Activated CD4-positive, alpha-beta T cell treated with anti-CD3 and anti-CD28 coated beads, Interleukin-2, Interleukin-4, amounts not matched to agents 100 ng/mL and 50 ng/mL, durations not matched to agents 16 hours and 8 hours (primary cell): ENCODE measurements around the gene EN2.
A peak's percentile ranks its signal among the peaks of the same experiment; 100 is the strongest.

Experiments used
- DNase-seq: peaks from one replicate; pipeline ENCODE4 v3.0.0-alpha.2; 2020; ENCODE audit warnings: low spot score

The EN2 gene

GRCh38 chr7:155458111-155458877, at the start of gene EN2:
Gene EN2 (plus strand): TSS chr7:155458129. CDS start chr7:155458378, 249 bp downstream.
- DNase-seq: no peak

GRCh38 chr7:155408651-155409586, 49.0 kb upstream of the EN2 start:
- no peak for DNase-seq

DNA sequence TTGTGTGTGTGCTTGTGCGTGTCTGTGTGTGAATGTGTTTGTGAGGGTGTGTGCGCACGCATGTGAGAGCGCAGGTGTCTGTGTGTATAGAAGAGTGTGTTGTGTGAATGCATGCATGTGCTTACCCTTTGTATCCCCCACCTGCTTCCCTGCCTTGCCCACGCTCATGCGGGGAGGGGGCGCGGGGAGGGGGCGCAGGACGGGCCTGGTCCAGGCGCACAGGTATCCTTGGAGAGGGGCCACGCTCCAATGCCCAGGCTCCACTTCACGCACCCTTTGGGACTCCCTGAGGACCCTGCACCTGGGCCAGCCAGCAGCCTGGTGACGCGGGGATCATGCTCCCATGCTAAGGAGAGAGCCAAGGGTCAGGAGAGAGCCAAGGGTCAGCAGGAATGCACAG, 47.9 kb upstream of the EN2 start:
- no peak for DNase-seq

- DNase-seq: no peak
Measured at GRCh38 chr7:155410431-155410830, 47.5 kb upstream of the EN2 start.

- no peak for DNase-seq
Measured at GRCh38 chr7:155411718-155412415, 46.1 kb upstream of the EN2 start.

- DNase-seq: peak; percentile 48
Measured at GRCh38 chr7:155412416-155413253, 45.3 kb upstream of the EN2 start.

DNA sequence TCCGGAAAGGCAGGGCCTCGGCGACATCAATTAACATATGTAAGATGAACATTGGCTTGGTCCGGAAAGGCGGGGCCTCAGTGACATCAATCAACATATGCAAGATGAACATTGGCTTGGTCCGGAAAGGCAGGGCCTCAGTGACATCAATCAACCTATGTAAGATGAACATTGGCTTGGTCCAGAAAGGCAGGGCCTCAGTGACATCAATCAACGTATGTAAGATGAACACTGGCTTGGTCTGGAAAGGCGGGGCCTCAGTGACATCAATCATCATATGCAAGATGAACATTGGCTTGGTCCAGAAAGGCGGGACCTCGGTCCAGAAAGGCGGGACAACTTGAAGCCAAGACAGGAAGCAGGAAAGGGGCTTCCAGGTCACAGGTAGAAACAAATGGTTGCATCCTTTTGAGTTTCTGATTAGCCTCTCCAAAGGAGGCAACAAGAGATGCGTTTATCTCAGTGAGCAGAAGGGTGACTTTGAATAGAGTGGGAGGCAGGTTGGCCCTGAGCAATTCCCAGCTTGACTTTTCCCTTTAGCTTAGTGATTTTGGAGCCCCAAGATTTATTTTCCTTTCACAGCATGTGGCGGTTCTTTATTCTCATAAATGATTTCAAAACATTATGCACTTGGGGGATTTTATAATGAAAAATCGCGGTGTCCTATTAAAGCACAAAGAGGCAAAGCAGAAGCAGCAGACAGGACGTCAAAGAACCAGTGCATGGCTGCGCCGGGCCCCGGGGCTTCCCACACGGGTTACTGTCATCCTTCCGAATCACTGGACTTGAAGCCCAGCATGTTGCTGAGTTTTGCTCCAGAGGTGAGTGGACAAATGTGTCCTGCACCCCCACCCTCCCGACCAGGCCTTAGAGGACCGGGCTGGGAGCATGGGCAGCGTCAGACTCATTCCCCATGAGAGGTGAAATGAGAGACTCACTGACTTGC, 43.1 kb upstream of the EN2 start:
- no peak for DNase-seq

DNA sequence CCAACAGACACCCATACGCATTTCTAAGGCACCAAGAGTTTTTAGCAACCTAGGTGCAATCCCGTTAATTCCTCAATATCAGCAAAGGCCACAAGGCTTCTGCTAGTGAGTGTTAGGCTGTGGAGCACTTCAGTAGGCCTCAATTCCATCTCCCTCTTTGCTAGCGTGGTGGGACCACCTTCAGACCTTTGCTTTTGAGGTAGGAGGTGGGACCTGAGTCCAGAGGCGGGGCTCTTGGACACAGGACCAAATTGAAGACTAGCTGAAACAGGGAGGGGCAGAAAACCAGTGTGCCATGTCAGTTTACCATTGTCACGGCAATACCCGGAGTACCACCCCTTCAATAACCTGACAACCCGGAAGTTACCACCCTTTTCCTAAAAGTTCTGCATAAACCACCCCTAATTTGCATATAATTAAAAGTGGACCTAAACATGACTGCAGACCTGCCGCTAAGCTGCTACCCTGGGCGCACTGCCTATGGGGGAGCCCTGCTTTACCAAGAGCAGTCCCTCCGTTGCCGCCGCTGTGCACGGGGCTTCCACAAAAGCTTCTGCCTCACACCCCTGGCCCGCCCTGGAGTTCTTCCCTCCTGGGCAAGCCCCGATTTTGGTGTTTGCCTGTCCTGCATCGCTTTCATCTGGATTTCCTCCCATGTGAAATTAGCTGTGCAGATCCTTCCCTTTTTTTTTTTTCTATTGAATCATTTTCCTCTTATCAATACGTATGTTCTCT, 41.1 kb upstream of the EN2 start:
- no peak for DNase-seq

DNA sequence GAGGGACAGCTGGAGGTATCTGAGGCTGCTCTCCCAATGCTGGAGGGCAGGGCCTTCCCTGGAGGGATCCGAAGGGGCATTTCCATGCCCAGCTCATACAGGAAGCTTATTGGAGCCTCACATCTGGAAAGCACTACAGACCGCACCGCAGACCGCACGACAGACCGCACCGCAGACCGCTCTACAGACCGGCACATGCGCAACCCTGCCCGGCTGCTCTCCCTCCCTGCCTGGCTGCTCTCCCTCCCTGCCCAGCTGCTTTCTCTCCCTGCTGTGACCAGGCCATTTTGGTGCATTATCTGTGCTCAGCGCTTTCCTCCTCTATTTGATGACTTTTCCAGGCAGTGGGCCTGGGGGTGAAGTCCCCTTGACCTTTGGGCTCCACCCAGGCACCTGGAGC, 39.6 kb upstream of the EN2 start:
- no peak for DNase-seq

GRCh38 chr7:155418941-155419755, 38.8 kb upstream of the EN2 start:
- DNase-seq: no peak

GRCh38 chr7:155420116-155420515, 37.8 kb upstream of the EN2 start:
- DNase-seq: no peak

GRCh38 chr7:155422151-155422550, 35.8 kb upstream of the EN2 start:
- DNase-seq: no peak

DNA sequence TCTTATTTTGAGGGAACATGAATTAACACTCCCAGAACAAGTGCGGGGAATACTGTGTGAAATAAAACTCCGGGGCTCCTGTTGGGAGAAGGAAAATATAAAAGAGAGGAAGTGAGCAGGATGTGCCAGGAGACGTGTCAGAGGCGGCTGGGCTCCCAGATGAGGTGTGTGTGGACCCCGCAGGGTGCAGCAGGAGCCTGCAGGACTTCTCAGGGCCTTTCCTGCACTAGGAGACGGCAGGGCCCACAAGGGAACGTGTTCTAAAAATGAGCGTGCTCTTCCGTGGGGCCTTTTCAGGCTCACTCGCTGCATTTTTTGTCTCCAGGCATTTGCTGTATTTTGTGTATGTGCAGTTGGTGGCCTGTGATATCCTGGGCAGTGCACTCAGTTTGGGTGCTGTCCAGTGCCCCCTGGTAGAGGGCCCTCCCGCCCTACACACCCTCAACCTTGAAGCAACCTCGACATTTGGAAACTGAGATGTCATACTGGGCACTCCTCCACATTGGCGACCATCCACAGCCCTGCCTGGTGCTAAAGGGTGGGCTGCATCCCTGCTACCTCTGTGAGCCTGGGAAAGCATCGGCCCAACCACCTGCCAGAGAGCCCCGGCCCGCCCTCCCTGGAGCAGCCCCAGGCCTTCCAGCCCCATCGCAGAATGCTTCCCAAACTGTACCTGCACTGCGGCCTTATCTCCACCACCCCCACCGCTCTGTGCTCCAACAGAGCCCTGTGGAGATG, 35.2 kb upstream of the EN2 start:
- DNase-seq: no peak

DNA sequence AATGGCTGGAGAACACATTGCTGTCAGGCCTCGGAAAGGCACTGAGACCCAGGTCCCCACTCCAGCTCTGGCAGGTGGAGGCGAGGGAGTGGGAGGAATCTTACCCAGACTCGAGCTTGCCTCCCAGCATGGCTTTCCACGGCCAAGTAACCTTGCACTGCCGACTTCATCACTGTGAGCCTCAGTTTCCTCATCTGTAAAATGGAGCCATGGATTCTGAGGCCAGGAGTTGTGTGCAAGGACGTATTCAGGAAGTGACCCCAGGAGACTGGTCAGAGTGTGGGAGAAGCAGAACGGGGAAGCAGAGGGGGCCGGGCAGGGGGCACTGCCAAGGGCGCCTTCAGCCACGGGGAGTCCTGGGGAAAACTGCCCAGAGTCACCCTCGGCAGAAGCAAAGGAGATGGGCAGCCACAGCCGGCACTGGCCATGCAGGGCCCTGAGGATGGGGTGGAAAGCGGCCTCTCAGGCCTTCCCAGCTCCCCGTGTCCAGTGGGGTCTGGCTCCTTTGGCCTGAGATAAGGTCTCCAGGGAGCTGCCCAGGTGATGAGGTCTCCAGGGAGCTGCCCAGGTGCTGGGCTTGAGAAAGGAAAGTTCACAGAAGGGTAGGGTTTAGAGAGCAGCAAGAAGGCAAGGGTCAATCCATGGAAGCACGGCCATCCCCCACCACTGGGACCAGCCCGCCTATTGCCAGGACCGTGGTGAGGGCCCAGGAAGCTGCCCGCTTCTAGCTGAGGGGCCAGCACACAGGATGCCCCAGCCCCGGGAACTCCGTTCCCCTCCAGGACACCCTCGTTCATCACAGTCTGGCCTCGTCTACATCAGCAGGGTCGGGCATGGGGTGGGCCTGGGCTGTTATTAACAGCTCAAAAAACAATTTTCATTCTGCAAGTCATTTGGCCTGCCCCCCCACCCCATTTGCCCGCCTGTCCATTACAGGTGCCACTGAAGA, 34.3 kb upstream of the EN2 start:
- no peak for DNase-seq

DNA sequence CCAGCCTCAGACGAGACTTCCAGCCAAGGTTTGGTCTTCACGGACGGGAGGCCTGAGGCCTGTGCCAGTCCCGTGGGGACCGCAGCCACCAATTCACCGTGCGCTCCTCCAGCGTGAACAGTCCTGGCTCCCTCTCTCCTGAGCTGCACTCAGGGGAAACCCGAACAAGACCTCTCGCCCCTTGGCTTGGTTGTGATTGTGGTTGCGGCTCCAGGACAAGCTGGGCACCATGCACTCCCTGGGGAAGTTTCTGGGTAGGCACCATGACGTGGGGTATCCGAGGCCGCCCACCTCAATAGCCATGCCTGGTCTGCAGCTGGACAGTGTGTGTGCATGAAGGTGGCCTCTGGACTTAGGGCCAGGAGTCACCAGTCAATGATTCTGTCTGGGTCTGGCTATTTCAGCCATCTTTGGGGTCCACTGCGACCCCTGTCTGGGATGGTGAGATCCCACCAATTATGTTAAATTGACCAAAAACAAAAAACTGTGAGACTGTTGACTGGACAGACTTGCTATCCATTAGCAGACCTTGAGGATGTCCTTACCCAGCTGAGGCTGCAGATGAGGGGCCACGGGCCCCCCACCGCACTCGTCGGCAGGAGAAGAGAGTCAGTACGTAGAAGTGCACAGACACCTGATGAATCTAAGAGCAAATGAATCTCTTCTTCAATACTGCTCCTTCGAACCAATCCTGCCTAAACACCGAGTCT, 33.5 kb upstream of the EN2 start:
- no peak for DNase-seq

DNA sequence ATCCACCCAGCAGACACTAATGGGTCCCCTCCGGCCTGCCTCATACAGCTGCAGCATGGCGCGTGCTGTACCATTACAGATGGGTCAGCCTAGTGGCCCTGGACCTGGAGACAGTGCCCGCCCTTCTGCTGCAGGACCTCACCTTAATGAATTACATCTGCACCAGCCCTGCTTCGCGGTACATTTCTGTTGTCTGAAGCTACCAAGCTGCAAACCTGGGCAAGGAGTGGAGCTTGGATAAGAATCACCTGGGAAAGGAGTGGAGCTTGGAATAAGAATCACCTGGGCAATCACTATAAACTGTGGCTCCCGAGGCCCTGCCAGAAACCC, 33.0 kb upstream of the EN2 start:
- DNase-seq: no peak

DNA sequence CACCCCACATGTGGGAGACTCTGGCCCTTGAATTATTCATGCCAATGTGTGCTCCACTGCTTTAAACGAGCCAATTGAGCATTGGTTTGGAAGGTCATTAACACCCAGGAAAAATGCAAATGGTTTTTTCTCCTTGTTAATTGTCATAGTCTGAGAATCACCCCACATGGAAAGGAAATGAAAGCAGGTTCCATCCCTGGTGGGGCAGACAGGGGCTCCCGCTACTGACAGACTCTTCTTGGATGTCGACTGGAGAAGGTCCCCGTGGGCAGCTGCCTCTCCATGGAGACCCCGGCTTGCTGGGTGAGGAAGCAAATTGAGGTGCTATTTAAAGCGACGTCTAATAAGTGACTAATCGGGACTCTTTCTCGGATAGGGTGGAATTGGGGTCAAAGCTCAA, 32.0 kb upstream of the EN2 start:
- no peak for DNase-seq
